Tongue (tissue), 2 donors: Measurements from ENCODE around the gene ATAD3C. TPM values are rescaled to one million over a fixed set of nuclear protein-coding genes. Genes with fewer than 3 reads are reported as not detected.
"Not testable (repeated sequence)": the region's sequence is repeated elsewhere in the genome, so short reads cannot be mapped to it uniquely, and the experiment has no call there.

Experiments
- DNase-seq: peaks from one replicate; pipeline ENCODE4 v3.0.0-alpha.2; 2015
- total RNA-seq: library from RNA; depleted of rRNA; stranded (reverse); fragments of >200 nt; gene quantifications from one replicate; pipeline ENCODE4 v1.2.3, GENCODE V29; 2014

Gene ATAD3C
- total RNA-seq, 1 donor from 2014 or later = 1.3 TPM

DNA sequence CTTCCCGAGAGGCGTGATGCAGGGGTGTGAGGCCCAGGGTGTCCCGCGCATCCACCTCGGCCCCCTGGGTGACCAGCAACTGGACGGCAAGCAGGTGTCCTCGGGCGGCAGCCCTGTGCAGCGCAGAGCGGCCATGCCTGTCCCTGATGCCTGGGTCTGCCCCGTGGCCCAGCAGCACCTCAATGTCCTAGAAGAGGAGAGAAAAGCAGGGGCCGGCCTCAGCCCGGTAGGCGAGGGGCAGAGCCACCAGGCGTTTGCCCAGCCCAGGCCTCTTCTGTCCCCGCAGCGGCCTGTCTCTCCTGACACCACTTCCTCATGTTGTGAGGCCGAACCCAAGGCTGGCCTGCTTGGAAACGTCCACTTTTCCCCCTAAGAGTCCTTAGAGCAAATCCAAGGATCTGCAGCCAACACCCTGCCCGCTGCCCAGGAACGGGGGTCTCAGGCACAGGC, 30.1 kb upstream of the ATAD3C start:
- no peak for DNase-seq

DNA sequence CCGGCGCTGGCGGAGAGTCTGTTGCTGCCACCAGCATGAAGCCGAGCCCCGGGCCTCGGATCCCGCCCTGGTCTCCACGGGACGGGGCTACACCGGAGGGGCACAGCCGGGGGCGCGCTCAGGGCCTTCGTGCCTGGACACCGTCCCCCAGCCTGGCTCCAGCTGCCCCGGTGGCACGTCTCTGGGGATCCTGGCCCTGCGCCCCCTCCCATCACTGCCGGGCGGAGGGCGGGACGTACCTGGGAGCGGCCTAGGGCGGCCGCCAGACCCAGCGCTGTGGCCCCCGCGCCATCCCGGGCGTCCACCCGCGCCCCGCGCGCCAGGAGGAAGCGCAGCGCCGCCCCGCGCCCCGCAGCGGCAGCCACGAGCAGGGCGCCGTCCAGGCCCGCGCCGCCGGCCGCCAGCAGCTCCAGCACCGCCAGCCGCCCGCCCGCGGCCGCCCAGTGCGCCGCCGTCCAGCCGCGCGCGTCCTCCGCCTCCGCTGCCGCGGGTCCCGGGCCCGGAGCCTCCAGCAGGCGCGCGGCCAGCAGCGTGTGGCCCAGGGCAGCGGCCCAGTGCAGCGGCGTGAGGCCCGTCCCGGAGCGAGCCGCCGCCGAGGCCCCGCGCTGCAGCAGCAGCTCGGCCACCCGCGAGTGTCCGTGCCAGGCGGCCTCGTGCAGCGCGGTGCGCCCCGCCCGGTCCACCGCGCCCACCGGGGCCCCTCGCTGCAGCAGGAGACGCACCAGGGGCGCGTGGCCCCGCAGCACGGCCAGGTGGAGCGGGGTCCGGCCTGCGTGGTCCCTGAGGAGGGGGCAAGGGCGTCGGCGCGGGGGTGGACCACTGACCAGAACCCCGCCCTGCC, 29.5 kb upstream of the ATAD3C start:
- peak; percentile 46 for DNase-seq

DNA sequence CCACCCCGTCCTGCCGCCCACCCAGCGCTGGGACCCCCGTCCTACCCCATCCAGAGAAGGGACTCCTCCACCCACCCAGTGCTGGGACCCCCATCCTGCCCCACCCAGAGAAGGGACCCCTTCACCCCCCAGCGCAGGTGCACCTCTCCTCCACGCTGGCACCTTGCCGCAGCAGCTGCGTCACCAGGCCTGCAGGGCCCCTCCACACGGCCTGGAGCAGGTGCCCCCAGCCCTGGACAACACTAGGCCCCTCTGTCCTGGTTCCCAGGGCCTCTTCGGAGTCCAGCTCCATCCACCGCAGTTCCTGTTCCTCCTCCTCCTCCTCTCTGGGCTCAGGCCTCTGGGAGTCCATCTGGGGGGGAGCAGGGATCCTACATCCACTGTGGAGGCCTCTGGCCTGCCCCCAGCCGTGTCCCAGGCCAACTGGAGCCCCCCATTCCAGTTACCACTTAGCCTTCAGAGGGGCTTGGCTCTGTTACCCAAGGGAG, 28.8 kb upstream of the ATAD3C start:
- no peak for DNase-seq

GRCh38 chr1:1421147-1421906, 28.2 kb upstream of the ATAD3C start, which contains the start of gene ANKRD65:
ANKRD65 (minus strand) TSS chr1:1421276; CDS start chr1:1421005, 271 bp downstream.
- DNase-seq = peak; percentile 68

- DNase-seq = no peak
These were observed 27.5 kb upstream of the ATAD3C start for GRCh38 chr1:1421907-1422464.

DNA sequence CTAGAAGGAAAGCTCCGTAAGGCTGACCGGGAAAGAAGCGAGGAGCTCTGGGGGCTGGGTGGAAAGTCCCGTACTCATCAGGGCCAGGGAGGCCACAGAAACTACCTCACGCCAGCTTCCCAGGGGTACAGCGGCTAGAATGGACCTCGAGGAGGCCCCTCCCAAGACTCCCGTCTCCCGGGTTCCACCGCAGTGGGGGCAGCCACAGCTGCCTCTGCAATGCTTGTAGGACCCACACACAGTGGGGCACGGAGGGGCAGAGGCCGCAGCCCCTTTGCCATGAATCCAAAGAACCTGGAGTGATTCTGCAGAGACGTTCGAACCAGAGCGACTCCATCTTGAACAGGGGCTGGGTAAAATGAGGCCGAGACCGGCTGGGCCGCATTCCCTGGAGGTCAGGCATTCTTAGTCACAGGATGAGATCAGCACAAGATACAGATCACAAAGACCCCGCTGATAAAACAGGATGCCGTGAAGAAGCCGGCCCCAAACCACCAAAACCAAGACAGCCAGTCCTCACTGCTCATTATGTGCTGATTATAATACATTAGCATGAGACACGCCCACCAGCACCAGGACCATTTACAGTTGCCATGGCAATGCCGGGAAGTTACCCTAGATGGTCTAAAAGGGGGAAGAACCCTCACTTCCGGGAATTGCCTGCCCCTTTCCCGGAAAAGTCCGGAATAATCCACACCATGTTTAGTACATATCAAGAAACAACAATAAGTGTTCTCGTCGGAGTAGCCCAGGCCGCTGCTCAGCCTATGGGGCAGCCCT, 26.8 kb upstream of the ATAD3C start:
- DNase-seq = no peak

DNA sequence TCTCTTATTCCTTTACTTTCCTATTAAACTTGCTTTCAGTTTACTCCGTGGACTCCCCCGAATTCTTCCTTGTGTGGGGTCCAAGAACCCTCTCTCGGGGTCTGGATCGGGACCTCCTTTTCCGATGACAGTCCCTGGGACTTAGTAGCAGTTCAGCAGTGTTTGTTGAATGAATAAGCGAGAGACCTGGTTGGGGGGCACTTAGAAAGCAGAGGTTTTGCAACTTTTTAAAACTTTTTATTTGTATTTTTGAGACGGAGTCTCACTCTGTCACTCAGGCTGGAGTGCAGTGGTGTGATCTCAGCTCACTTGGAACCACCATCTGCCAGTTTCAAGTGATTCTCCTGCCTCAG, 26.3 kb upstream of the ATAD3C start:
- DNase-seq = no peak

DNA sequence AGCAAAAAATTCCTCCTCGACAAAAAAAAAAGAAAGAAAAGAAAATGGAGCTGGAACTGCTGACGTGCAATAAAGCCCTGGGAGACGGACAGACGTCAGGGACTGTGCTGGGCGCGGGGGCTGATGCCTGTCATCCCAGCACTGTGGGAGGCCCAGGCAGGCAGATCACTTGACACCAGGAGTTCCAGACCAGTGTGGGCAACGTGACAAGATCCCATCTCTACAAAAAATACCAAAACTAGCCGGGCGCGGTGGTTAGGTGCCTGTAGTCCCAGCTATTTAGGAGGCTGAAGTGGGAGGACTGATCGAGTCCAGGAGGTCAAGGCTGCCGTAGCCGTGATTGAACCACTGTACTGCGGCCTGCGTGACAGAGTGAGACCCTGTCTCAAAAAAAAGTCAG, 24.8 kb upstream of the ATAD3C start:
- DNase-seq = no peak

DNA sequence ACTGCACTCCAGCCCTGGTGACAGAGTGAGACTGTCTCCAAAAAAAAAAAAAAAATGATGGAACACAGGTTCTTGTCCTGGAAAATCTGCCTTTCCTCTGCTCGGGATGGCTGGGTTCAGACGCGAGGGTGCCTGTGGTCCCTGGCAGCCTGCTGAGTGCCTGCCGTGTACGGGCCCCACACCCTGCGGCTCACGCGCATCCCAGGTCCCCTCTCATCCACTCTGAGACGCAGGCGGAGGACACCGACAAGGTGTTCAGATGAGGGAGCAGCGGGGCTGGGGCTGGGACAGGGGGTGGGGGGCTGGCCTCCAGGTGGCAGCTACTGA, 24.1 kb upstream of the ATAD3C start:
- no peak for DNase-seq

DNA sequence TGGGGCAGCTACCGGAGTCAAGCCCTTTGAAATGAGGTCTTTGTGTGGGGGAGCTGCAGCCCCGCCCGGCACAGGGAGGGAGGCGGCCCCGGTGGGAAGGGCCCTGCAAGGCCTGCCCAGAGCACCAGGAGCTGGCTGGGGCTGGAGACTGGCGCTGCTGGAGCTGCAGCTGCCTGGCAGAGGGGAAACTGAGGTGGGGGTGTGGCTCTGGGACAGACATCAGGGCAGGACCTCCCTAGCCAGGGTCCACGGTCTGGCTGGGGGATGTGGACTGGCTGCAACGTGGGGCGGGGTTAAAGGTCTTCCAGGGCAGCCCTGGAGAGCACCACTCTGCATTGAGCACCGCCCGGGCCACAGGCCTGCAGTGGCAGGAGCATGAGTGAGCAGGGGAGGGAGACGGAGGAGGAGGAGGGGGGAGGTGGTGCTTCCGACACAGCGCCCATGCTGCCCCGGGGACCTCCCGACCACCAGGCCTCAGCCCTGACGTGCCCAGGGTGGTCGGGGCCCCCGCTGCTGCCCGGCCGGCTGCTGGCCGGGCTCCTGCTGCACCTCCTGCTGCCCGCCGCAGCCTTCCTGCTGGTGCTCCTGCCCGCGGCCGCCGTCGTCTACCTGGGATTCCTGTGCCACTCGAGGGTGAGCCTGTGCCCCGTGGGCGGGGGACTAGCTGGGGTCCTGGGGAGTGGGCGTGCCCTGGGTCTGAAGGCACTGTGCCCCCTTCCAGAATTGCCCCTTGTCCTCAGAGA, 23.6 kb upstream of the ATAD3C start:
- no peak for DNase-seq

- peak; percentile 43 for DNase-seq
These were observed 22.9 kb upstream of the ATAD3C start for GRCh38 chr1:1426496-1427105.

DNA sequence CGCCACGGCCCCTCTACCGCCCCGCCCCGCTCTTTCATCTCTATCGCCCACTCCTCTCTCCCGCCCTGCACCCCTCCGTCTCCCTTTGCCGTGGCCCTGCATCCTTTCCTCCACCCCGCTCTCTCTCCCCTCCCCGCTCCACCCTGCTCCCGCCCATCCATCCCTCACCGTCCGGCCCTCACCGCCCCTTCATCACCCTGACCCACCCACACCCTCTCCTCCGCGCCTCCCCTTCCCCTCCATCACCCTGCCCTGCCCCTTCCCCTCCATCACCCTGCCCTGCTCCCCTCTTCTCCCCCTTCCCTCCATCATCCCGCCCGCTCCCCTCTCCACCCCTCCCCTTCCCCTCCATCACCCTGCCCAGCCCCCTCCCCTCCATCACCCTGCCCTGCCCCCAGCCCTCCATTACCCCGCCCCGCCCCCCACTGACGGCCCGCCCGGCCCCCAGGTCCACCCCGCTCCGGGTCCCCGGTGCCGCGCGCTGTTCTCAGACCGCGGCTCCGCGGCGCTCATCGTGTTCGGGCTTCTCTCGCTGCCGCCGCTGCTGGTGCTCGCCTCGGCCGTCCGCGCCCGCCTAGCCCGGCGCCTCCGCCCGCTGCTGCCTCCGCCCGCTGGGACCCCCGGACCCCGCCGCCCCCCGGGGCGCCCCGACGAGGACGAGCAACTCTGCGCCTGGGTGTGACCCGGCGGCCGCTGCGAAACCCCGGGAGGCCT, 22.2 kb upstream of the ATAD3C start:
- peak; percentile 41 for DNase-seq

- DNase-seq = no peak
These were observed 21.7 kb upstream of the ATAD3C start for GRCh38 chr1:1427820-1428148.

DNA sequence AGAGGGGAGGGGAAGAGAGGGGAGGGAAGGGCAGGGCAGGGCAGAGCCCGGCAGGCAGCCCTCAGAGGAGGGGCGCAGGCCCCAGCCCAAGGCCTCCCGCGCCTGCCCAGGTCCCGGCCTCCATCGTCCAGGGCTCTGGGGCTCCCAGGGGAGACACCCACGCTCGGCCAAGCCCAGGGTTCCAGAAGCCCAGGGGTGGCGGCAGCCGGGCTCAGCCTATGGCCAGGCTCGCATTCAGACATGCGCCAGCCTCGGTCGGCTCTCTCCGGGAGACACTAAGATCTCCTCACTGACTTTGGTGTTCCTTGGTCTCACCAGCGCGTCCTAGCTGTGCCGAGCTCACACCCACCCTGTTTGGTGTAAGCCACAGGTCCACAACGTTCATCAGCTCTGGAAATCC, 21.3 kb upstream of the ATAD3C start:
- no peak for DNase-seq

- DNase-seq = not testable (repeated sequence)
These were observed 20.5 kb upstream of the ATAD3C start for GRCh38 chr1:1428967-1429366.

DNA sequence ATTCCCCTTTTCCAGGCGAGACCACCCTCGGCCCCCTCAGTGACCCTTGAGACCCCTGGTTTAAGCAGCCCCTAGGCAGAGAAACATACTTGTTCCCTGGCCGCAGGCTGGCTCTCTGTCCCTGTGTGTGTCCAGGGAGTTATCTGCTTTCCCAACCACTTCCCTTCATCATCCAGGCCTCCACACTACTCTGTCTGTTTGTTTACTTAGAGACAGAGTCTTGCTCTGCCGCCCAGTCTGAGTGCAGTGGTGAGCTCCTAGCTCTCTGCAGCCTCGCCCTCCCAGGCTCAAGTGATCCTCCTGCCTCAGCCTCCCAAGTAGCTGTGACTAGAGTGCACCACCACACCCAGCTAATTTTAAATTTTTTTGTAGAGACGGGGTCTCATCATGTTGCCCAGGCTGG, 19.8 kb upstream of the ATAD3C start:
- no peak for DNase-seq

GRCh38 chr1:1430114-1430982, 19.1 kb upstream of the ATAD3C start:
- peak; percentile 95 for DNase-seq

GRCh38 chr1:1430992-1431844, 18.3 kb upstream of the ATAD3C start:
- peak; percentile 42 for DNase-seq

DNA sequence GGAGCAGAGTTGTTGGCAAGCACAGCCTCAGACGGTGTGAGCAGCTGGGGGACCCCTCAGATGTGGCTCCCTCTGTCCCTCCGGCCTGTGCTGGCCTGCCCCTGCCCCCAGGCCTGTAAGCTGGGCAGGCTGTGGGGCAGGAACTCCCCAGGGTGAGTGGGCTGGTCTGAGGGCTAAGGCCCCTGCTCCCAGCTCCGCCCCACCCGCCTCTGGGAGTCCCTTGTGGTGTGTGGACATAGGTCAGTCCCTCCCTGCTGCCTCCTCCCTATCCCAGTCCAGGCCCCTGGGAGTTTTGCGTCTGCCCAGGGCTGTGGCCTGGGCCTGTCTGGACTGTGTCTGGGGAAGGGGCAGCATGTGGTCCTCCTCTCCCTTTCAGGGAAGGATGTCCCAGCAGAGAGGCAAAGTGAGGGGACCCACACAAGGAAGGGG, 17.6 kb upstream of the ATAD3C start:
- peak; percentile 39 for DNase-seq
